ENCODE data around the gene AMELY. TPM values are rescaled to one million over a fixed set of nuclear protein-coding genes. Genes with fewer than 3 reads are reported as not detected.
"Not testable (repeated sequence)": the region's sequence is repeated elsewhere in the genome, so short reads cannot be mapped to it uniquely, and the experiment has no call there.

The AMELY gene
- polyA plus RNA-seq (2013, experiment 1 of 2; ENCODE audit: insufficient read length): not detected
- not detected for polyA plus RNA-seq (2013, experiment 2 of 2; ENCODE audit: insufficient read length)

DNA sequence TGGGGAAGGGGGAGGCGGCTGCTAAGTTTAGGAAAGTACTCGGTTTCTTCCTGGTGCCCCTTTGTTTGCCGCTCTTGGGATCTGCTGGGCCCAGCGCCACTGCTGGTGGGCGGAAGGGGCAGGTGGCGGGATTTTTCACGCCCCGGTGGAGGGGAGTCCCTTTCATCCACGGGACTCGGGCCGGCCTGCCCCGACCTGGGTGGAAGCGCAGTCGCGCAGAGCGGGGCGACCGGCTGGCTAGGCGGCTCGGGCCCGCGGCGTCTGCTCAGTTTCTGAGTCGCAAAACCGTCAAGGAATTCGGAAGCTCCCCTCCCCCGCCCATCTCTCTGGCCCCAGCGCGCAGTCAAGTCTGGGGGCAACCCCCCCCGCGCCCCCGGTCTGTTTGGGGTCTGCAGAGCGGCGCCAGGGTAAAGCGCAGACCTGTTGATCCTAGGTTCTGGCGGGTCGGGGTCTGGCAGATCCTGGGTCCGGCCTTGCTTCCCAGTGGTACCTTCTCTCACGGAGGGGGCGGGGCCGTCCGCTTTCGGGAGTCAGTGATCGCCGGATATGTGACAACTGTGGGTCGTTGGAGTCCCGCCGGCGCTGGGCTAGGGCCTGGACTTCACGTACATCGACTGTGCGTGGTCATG, at the start of gene AMELY:
TSS of gene AMELY (minus strand) at position 500 of the 629 bp plus-strand sequence. CDS start 39,144 bp downstream, outside the sequence.
- no peak for DNase-seq

DNA sequence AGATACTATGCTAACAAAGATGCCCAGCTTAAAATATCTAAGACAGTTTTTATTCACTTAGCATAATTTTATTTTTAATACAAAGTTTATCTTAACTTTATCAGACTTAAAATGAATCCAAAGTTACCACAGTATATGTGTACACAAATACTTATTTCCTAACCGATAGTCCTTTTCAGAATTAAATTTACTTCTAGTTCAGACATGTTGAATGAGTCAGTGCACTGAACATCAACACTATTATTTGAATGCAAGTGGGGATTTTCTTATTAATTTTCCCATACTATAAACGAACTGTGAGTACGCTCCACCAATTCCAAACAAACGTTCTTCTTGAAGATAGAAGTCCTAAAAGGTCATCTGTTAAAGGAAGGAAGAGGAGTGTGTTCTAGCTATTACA, 38.4 kb upstream of the AMELY start:
- no peak for DNase-seq

DNA sequence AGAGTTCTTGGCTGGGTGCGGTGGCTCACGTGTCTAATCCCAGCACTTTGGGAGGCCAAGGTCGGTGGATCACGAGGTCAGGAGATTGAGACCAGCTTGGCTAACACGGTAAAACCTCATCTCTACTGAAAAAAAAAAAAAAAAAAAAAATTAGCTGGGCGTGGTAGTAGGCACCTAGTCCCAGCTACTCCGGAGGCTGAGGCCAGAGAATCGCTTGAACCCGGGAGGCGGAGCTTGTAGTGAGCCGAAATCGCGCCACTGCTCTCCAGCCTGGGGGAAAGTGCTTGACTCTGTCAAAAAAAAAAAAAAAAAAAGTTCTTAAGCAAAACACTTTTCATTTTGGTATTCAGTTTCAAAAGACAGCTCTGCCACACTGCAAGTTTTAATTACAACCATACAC, 36.8 kb upstream of the AMELY start:
- no peak for DNase-seq

DNA sequence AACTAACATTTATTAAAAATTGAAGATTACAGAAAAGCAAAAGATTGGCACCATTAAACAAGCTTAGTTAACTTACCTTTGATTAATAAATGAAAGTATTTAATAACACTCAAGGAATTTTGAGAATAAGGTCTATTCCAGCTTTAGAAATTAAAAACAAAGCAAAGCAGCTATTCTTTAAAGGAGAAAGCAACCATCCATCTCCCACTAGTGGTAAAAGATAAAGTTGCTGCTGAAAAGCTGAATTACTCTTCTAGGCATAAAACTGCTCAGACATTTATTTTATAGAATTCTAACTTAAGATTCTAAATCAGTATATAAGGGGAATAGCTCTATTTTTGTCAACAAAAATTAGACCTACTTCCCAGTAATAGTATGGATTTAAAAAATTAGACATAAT, 36.1 kb upstream of the AMELY start:
- DNase-seq: no peak

- DNase-seq: no peak
Measured at GRCh38 chrY:6935497-6935896, 23.9 kb upstream of the AMELY start.

GRCh38 chrY:6931779-6932396, 20.3 kb upstream of the AMELY start:
- DNase-seq: no peak

GRCh38 chrY:6929237-6929636, 17.7 kb upstream of the AMELY start:
- DNase-seq: no peak

- no peak for DNase-seq
Measured at GRCh38 chrY:6928265-6928664, 16.7 kb upstream of the AMELY start.

- DNase-seq: no peak
Measured at GRCh38 chrY:6921061-6921460, 9.5 kb upstream of the AMELY start.

DNA sequence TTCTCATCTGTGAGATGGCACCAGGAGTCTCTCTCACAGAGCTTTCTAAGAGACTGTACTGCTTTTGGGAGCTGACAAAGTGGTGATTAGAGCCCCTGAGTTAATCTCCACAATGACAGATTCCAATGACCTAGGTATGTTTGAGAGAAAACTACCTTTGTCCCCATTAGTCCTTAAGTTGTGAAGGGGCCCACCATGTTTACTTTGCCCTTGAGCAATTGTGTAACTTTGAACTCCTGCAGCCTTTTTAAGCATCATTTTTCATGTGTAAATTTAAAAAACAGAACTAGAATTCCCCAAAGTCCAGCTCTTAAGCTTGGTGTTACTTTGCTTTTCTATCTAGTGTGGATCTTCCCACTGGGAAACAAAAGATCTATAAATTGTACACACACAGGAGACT, 1.8 kb upstream of the AMELY start:
- no peak for DNase-seq

DNA sequence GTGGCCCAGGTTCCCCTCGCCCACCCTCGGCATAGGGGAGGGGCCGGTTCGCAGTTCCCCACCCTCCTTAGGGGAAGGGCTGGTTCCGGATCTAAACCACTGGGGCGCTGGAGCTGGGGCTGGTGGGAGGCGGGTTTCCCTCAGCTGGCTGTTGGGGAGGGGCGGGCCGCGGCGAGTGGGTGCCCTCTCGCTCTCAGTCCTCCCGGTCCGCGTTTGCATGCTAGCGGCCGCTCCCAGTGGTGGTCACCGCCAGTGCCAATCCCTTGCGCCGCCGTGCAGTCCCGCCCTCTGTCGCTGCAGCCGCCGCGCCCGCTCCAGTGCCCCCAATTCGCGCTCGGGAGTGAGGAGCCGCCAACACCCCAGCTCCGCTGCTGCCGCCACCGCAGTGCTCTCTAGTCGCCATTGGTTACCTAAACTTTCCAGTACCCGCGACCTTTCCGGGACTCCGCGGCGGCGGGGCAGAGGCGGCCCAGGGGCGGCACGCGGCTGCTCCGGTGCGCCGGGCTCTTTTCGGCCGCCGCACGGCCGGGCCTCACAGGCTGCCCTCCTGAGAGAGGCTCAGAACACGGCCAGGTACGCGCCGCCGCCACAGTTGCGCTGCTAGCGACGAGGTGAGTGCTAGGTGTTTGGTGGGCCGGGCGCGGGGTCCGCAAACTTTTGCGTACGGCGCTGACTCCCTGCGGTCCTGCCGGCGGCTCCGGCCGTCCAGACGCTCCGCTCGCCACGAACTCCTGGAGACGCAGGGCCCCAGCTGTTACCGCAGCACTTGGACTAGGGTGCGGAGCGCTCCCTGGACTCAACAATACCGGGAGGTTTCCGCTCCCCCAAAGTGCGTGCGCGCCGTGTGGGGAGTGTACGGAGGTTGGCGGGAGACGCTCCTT, 940 bp downstream of the AMELY start, which contains the start of gene TBL1Y:
TSS of gene TBL1Y (plus strand) at position 326 of the 881 bp plus-strand sequence. CDS start 114,388 bp downstream, outside the sequence.
- no peak for DNase-seq

DNA sequence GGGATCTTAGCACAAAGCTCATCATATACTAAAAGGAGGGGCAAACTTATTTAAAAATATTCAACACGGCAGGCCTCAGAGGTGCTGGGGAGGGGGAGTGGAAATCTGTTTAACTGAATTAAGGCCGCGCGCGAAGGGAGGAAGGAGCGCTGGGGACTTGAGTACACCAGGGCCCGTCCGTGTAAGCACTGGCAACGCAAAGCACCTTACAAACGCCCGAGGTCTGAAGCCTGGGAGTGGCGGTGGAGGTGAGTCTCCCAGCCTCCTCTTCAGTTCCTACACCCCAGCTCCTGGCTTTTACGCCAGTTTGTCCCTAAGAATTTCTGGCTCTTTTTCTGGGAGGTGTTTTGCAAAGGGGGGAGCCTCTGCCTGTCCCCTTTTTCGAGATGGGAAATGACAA, 1.7 kb downstream of the AMELY start:
- DNase-seq: no peak

DNA sequence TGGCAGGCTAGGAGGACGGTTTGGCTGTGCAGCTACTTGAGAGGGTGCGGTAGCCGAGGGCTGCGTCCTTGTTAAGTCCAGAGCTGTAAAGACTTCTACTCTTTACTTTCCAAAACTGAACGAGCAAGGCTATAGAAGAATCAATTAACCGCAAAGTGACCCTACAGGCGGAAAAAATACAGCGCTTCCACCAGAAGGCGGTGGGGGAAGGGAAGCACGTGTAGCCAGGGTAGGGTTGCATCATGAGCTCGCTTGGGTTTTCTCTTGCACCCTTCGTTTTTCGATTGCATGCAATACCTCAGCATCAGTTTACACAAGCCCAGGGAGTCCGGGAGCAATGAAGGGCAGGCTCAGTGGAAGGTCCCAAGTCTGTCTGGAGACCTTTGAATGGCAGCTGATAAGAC, 2.4 kb downstream of the AMELY start:
- DNase-seq: no peak

DNA sequence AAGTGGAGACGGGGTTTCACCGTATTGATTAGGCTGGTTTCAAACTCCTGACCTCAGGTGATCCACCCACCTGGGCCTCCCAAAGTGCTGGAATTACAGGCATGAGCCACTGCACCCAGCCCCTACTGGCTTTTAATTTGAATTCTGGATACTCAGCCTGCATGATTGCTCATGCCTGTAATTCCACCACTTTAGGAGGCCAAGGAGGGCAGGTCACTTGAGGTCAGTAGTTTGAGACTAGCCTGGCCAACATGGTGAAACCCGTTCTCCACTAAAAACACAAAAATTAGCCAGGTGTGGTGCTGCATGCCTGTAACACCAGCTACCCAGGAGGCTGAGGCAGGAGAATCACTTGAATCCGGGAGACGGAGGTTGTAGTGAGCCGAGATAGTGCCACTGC, 3.5 kb downstream of the AMELY start:
- not testable (repeated sequence) for DNase-seq

- DNase-seq: no peak
Measured at GRCh38 chrY:6907591-6907990, 4.0 kb downstream of the AMELY start.

DNA sequence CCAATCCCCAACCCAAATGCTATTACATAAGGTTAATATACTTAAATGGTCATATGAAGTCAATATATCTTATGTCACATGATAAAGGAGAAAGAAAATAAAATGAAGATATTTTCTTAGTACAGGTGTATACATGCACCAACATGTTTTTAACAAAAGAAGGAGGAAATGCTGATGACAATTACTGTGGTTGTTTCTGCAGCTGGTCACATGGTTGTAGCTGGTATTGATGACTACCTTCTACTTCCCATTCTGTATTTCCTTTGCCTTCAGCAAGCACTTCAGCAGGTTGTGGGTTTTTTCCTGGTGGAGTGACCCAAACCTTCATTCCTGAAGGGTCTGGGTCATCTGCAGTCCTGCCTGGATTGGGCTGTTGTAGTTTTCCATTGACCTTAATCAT, 9.4 kb downstream of the AMELY start:
- DNase-seq: not testable (repeated sequence)

DNA sequence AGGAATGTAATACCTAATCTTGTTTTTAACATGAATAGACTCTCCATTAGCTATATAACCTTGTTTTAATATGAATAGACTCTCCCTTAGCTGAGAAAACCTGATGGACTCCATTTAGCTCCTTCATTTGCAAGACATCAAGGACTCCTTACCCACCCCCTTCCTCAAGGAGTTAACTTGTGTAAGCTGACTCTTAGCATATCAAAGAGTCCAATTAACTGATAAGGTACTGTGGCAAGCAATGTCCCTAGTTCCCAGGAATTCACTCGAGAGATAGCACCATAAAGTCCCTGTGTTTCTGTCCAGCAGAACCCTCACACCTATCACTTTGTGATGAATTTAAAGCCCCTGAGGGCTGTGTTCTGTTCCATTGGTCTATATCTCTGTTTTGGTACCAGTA, 16.3 kb downstream of the AMELY start:
- DNase-seq: no peak

DNA sequence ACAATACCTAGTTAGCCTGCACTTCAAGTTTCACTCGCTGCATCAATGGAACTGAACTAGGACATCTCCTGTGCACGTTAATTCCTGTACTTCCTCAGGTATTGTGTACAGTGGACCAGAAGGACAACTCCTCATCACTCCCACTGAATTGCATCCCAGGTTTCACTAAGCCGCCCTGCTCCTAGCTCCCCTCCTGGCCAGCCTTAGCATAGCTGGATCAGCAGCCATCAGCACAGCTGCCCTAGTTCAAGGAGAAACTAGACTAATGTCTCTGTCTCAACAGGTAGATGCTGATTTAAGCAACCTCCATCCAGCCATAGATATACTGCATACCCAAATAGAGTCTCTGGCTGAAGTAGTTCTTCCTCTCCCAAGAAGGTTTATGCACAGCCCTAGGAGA, 17.1 kb downstream of the AMELY start:
- DNase-seq: no peak

- no peak for DNase-seq
Measured at GRCh38 chrY:6849384-6849783, 62.2 kb downstream of the AMELY start.

DNA sequence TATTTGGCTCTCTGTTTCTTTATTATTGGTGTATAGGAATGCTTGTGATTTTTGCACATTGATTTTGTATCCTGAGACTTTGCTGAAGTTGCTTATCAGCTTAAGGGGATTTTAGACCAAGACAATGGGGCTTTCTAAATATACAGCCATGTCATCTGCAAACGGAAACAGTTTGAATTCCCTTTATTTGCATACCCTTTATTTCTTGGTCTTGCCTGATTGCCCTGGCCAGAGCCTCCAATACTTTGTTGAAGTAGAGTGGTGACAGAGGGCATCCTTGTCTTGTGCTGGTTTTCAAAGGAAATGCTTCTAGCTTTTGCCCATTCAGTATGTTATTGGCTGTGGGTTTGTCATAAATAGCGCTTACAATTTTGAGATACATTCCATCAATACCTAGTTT, 68.9 kb downstream of the AMELY start:
- DNase-seq: not testable (repeated sequence)

All from fibroblast of skin of abdomen (primary cell).